ENCODE data around the gene ULK4.

Gene ULK4

GRCh38 chr3:41365973-41366372 lies 595.9 kb downstream of the ULK4 start:
- TF ChIP-seq CTCF (conservative IDR thresholded peaks at IDR 0.05), result no peak
- TF ChIP-seq ZFX (IDR thresholded peaks at IDR 0.05), result no peak
- no peak overlapping the region for H3K27ac ChIP-seq

GRCh38 chr3:41364736-41365135 lies 597.2 kb downstream of the ULK4 start:
- H3K27ac ChIP-seq, result no peak overlapping the region
- TF ChIP-seq CTCF (conservative IDR thresholded peaks at IDR 0.05) (no peak), ZFX (IDR thresholded peaks at IDR 0.05) (no peak)

GRCh38 chr3:41363830-41364523 lies 597.9 kb downstream of the ULK4 start:
- TF ChIP-seq CTCF (conservative IDR thresholded peaks at IDR 0.05), result no peak

DNA sequence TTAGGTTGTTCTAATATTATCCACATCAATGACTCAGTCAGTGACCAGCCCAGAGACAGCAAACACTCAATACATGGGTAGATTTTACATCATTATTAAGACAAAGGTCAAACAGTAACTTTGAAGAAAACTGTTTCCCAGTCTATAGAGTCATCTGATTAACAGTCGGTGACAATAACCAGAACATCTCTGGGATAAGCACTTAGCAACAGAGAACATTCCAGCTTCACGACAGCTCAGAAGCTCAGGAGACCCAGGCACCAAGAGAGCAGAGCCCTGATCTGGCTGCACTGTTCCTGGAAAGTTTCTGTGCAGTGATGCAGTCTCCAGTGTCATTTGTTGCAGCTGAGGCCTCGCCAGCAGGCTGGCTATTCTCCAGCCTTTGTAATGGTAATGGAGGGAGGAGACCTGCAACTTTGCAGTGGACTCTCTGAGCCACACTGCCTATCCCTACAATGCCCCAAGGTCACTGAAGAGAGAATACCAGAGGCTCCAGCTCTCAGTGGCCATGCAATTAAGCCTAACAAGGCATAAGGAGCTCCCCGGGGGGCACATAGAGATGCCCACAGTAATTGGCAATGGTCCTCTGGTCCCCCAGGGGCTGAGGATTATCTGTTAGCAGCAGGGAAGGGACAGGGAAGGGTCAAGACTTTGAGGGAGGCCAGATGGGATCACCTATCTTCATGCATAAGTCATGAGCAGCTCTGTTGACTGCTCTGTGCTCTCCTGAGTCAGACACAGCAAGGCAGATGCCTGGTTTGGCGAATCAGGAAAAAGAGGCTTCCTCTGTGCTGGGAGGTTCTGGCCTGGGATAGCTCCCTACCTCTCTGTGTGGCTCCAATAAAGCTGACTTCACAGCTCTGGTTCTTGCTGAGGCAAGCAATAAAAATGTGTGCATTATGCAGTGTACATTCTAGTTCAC lies 599.0 kb downstream of the ULK4 start:
- TF ChIP-seq ZFX (IDR thresholded peaks at IDR 0.05) (no peak), CTCF (conservative IDR thresholded peaks at IDR 0.05) (no peak)
- H3K27ac ChIP-seq, result no peak overlapping the region

More at GRCh38 chr3:41363830-41364523, 597.9 kb downstream of the ULK4 start:
- peak overlapping the region; percentile 13; the same call in 1 of the 2 replicates for H3K27ac ChIP-seq

DNA sequence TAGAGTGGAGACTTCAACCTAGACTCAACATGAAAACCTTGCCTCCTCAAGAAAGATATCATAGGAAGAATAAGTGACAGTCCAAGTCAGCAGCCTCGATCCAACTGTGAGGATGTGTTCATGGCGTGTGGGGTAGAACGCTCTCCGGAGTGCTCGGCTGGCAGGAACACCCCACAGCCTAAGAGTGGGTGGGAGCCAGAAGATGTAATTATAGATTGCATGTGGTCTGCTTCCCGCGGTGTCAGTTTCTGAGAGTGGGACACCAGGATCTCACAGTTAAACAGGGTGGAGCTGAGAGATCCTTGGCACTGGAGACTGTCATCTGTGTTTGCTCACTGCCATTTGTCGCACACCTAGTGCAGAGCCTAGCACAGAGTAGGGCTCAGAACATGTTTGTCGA lies 604.6 kb downstream of the ULK4 start:
- no peak overlapping the region for H3K27ac ChIP-seq
- TF ChIP-seq ZFX (IDR thresholded peaks at IDR 0.05), result no peak
- no peak for TF ChIP-seq CTCF (conservative IDR thresholded peaks at IDR 0.05)

DNA sequence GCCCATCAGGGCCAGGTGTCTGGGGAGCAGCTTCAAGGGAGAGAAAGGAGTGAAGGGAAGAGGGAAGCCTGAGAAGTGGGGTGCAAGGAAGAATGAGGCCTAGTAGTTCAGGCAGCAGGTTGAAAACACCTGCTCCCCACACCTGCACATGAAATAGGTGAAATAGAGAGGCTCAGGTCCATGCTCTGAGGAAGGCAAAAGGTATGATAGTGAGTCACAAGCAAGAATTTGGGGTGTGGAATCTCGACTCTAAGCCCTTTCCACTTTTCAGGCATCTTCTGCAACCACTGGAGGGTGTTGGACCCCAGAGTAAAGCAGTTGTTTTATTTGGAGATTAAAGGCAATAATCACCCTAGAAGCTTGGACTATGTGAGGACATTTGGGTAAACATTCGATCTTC lies 605.1 kb downstream of the ULK4 start:
- TF ChIP-seq ZFX (IDR thresholded peaks at IDR 0.05) (no peak), CTCF (conservative IDR thresholded peaks at IDR 0.05) (no peak)
- H3K27ac ChIP-seq, result no peak overlapping the region

GRCh38 chr3:41352510-41352909 lies 609.4 kb downstream of the ULK4 start:
- no peak overlapping the region for H3K27ac ChIP-seq
- TF ChIP-seq ZFX (IDR thresholded peaks at IDR 0.05), result no peak
- TF ChIP-seq CTCF (conservative IDR thresholded peaks at IDR 0.05), result no peak

All from C4-2B (cell line).